Cardiac muscle cell (in vitro differentiated cells and primary cell): ENCODE measurements around the gene ITIH4. TPM values are rescaled to one million over a fixed set of nuclear protein-coding genes. Genes with fewer than 3 reads are reported as not detected.

Experiments used
- DNase-seq, 2 donors: peaks; one replicate each; pipeline versions ENCODE4 v3.0.0 to v3.0.0-alpha.2; 2010 to 2017; ENCODE audit warnings: low read depth in 1 of 2, low spot score in 1 of 2
- H3K27ac ChIP-seq: fragments of 200-600 bp; sonication (generic); 2 replicates; pipeline ENCODE4 v1.5.1; 2016
- H3K27me3 ChIP-seq: fragments of 200-600 bp; sonication (generic); 2 replicates; pipeline ENCODE4 v1.6.0; 2016; ENCODE audit warnings: control low read depth
- H3K36me3 ChIP-seq: fragments of 200-600 bp; sonication (generic); 2 replicates; pipeline ENCODE4 v1.5.1; 2016; ENCODE audit warnings: control low read depth
- H3K4me1 ChIP-seq: fragments of 200-600 bp; sonication (generic); 2 replicates; pipeline ENCODE4 v1.8.1; 2017; ENCODE audit warnings: low read depth, mild to moderate bottlenecking, mixed run types
- H3K4me3 ChIP-seq: fragments of 200-600 bp; sonication (generic); 2 replicates; pipeline ENCODE4 v1.5.1; 2016; ENCODE audit warnings: mild to moderate bottlenecking
- H3K9me3 ChIP-seq: fragments of 200-600 bp; sonication (generic); 2 replicates; pipeline ENCODE4 v1.5.1; 2017; ENCODE audit warnings: low read depth, mild to moderate bottlenecking, control low read depth
- polyA plus RNA-seq: library from polyadenylated mRNA; unstranded; fragments of >200 nt; fragmentation: Nextera tagmentation; extraction: Ambion mirVana; gene quantifications from 2 replicates; pipeline ENCODE4 v1.2.1, GENCODE V29; 2016
- total RNA-seq: library from RNA; depleted of rRNA; stranded (reverse); fragments of >200 nt; gene quantifications from 2 replicates; pipeline ENCODE4 v1.2.3, GENCODE V29; 2016
- TF ChIP-seq, protein P1 (sequence below): IDR thresholded peaks from 2 replicates; pipeline ENCODE4 v1.5.1; 2012; ENCODE audit warnings: low read depth, mild to moderate bottlenecking, low read length

ITIH4 gene
- total and polyA plus RNA-seq, 2 experiments from 2014 or later = 2.0 to 2.9 TPM

- H3K4me1 ChIP-seq = no peaks in the 10 kb centered on the region
- no peak overlapping the region for H3K4me3 ChIP-seq
- no peaks in the 10 kb centered on the region for H3K27me3 ChIP-seq
- H3K9me3 ChIP-seq = no peaks in the 10 kb centered on the region
- no peak for DNase-seq
- H3K27ac ChIP-seq = no peak overlapping the region
- no peaks in the 10 kb centered on the region for H3K36me3 ChIP-seq
- TF ChIP-seq, protein P1, sequence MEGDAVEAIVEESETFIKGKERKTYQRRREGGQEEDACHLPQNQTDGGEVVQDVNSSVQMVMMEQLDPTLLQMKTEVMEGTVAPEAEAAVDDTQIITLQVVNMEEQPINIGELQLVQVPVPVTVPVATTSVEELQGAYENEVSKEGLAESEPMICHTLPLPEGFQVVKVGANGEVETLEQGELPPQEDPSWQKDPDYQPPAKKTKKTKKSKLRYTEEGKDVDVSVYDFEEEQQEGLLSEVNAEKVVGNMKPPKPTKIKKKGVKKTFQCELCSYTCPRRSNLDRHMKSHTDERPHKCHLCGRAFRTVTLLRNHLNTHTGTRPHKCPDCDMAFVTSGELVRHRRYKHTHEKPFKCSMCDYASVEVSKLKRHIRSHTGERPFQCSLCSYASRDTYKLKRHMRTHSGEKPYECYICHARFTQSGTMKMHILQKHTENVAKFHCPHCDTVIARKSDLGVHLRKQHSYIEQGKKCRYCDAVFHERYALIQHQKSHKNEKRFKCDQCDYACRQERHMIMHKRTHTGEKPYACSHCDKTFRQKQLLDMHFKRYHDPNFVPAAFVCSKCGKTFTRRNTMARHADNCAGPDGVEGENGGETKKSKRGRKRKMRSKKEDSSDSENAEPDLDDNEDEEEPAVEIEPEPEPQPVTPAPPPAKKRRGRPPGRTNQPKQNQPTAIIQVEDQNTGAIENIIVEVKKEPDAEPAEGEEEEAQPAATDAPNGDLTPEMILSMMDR = no peak
Measured at GRCh38 chr3:52841981-52842340, 11.5 kb upstream of the ITIH4 start.

GRCh38 chr3:52841211-52841980 lies 10.9 kb upstream of the ITIH4 start:
- H3K4me1 ChIP-seq = no peaks in the 10 kb centered on the region
- H3K27me3 ChIP-seq = no peaks in the 10 kb centered on the region
- TF ChIP-seq, protein P1 = no peak
- DNase-seq = no peak
- H3K9me3 ChIP-seq = no peaks in the 10 kb centered on the region
- no peaks in the 10 kb centered on the region for H3K36me3 ChIP-seq
- no peak overlapping the region for H3K27ac ChIP-seq
- H3K4me3 ChIP-seq = no peak overlapping the region

GRCh38 chr3:52839892-52840545 lies 9.5 kb upstream of the ITIH4 start:
- DNase-seq = no peak
- no peaks in the 10 kb centered on the region for H3K9me3 ChIP-seq
- no peak overlapping the region for H3K4me3 ChIP-seq
- H3K27ac ChIP-seq = no peak overlapping the region
- H3K4me1 ChIP-seq = no peaks in the 10 kb centered on the region
- TF ChIP-seq, protein P1 = no peak
- no peaks in the 10 kb centered on the region for H3K36me3 ChIP-seq
- H3K27me3 ChIP-seq = no peaks in the 10 kb centered on the region

- no peaks in the 10 kb centered on the region for H3K27me3 ChIP-seq
- H3K4me3 ChIP-seq = no peak overlapping the region
- no peaks in the 10 kb centered on the region for H3K4me1 ChIP-seq
- no peaks in the 10 kb centered on the region for H3K9me3 ChIP-seq
- no peaks in the 10 kb centered on the region for H3K36me3 ChIP-seq
- H3K27ac ChIP-seq = no peak overlapping the region
- TF ChIP-seq, protein P1 = no peak
- no peak for DNase-seq
Measured at GRCh38 chr3:52839268-52839575, 8.8 kb upstream of the ITIH4 start.

- H3K9me3 ChIP-seq = no peaks in the 10 kb centered on the region
- no peaks in the 10 kb centered on the region for H3K36me3 ChIP-seq
- TF ChIP-seq, protein P1 = no peak
- DNase-seq = no peak
- H3K4me1 ChIP-seq = no peaks in the 10 kb centered on the region
- H3K27ac ChIP-seq = no peak overlapping the region
- H3K4me3 ChIP-seq = no peak overlapping the region
- no peaks in the 10 kb centered on the region for H3K27me3 ChIP-seq
Measured at GRCh38 chr3:52838561-52839267, 8.2 kb upstream of the ITIH4 start.
